ENCODE measurements around the gene LRRC45. TPM values are rescaled to one million over a fixed set of nuclear protein-coding genes. Genes with fewer than 3 reads are reported as not detected.
A peak's percentile ranks its signal among the peaks of the same experiment; 100 is the strongest.

The LRRC45 gene
- total RNA-seq, 1 experiment from 2014 or later, result 25.1 TPM

GRCh38 chr17:82015311-82015971, 7.7 kb upstream of the LRRC45 start:
- DNase-seq (ENCODE audit: low spot score), result no peak
- in situ Hi-C loops (cut with HindIII; ENCODE audit: low sequenced_read_pairs), result no loop called here

- DNase-seq (ENCODE audit: low spot score), result no peak
- in situ Hi-C loops (cut with HindIII; ENCODE audit: low sequenced_read_pairs), result no loop called here
Measured at GRCh38 chr17:82016061-82016874, 6.8 kb upstream of the LRRC45 start.

DNA sequence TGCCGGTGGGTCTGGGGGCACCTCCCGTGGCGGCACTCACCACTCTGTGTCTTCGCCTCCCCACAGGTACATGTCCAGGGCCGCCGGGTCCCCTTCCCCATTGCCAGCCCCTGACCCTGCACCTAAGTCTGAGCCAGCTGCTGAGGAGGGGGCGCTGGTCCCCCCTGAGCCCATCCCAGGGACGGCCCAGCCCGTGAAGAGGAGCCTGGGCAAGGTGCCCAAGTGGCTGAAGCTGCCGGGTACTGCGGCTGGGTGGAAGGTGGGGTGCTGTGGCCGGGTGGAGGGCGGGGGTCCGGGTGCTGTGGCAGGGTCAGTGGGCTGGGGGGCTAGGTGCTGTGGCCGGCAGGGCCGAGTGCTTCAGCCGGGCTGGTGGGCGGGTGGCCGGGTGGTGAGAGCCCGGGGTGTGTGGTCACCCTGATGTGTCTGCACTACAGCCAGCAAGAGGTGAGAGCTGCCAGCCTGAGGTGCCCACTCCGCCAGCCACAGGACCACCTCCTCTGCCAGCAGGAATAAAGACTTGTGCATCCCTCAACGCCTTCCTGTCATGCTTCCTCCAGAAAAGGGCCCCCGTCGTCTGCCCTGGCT, 6.1 kb upstream of the LRRC45 start:
- no peak for DNase-seq (ENCODE audit: low spot score)
- in situ Hi-C loops (cut with HindIII; ENCODE audit: low sequenced_read_pairs), result no loop called here

DNA sequence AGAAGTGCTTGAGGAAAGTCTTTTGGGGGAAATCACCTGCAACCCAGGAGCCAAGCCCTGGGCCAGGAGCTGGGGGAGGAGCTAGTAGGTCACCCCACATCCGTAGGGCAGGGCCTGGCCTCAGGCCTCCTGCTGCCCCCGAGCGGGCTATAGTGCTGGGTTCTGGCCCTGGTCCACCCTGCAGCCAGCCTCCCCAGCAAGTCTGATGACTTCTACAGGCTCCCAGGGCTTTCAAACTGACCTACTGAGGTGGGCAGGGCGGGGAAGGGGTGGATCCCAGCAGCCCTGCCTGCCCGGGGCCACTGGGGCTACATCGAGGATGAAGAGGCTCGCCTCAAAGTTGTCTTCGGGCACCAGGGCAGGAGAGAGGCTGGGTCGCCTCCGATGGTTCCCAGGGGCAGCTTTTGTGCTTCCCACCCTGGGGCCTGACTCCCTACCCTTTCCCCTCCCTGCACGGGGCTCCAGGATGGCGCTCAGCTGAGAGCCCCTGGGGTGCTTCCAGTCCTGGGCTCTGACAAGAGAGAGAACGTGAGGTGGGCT, 5.4 kb upstream of the LRRC45 start:
- DNase-seq (ENCODE audit: low spot score), result no peak
- in situ Hi-C loops (cut with HindIII; ENCODE audit: low sequenced_read_pairs), result no loop called here

DNA sequence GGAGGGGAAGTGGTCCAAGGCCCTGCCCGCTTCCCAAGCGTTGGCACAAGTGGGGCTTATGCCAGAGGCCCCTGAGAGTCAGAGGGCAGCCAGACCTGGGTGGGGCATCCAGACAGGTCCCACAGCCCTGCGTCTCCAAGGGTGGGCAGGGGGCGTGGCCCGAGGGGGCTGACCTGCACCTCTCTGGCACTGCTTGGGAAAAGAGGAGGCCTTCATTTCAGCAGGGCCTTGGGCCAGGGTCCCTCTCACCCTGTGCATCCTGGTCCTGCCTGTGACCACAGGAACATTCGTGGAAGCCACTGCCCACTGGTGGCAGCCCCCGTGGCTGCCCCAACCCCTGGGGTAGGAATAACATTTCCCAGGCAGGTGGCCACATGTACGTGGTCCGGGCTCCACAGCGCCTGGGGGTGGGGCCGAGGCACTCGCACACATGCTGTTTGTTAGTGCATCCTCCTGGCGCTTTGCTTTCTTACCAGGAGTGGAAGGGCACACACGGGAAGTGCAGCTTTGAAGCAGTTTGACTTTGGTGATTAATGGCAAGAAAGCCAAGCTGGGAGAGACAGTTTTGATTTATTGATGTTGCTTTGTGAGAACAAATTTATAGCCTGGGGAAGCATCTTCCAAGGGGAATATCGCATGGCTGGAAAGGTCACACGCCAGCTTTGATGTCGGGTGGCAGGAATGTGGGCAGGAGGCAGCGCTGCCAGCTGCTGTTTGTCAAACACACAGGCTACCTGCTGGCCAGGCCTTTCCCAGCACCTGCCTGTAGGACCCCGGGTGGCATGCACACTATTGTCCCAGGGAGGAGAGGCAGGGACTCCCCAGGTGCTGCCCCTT, 4.7 kb upstream of the LRRC45 start:
- in situ Hi-C loops (cut with HindIII; ENCODE audit: low sequenced_read_pairs), result no loop called here
- DNase-seq (ENCODE audit: low spot score), result no peak

DNA sequence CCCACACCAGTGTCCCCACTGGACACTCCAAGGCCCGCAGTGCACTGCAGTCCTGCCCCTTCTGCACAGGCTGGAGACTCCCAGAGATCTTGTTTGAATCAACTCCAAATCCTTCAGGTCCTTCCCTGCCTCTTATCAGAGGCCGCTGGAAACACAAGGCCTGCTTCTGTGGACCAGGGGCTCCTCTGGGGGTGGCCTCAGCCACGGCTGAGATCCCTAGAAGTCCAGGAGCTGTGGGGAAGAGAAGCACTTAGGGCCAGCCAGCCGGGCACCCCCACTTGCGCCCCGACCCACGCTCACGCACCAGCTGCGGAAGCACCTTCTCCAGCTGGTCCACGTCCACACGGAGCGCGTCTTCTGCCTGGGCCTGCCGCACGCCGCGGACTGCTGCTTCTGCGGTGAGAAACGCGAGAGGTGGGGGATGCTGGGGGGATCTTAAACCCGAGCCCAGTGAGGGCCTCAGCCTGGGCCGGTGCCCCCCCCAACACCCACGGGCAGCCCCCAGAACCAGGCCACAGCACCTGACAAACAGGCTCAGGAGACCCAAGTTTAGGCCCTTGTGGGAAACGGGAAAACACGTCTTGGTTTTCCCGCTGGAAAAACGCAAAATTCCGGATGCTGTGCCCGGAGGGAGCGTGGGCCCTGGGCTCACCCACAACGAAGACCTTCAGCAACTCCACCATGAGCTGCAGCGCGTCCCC, 4.0 kb upstream of the LRRC45 start:
- DNase-seq (ENCODE audit: low spot score), result no peak
- in situ Hi-C loops (cut with HindIII; ENCODE audit: low sequenced_read_pairs), result no loop called here

DNA sequence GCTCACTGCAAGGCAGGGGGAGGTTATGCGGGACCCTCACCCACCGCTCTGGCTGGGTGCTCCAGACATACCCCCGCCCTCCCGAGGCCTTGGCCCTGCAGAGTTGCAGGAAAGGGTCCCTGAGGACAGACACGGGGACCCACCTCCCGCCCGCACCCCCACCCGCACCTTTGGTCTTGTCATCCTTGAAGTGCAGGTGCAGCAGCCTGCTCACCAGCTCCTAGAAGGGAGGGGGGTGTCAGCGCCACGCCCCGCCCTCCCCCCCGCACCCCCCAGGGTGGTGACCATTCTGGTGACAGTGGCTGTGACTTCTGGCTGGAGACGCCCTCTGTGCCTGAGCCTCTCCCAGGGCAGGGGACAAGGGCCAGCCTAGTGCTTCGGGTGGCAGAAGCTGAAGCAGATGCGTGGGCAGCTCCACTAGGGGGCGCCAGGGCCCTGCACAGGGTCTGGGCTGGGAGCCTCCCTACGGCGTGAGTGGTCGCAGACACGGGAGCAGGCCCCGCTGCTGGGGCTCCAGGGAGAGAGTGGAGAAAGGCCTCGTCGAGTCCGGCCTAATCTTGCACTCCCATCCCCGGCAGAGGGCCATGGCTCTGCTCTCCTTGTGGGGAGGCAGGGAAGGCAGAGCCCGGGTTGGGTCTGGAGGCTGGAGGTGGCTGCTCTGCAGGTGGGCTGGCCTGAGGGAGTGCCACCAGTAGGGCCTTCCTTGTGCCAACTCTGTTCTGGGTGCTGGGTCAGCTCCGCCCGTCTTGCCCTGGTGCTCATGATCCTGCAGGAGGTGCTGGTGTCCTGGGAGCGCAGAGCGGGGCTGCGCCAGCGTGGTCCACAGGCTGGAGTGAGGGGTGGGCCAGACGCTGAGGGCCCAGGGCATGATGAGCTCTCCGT, 3.2 kb upstream of the LRRC45 start:
- in situ Hi-C loops (cut with HindIII; ENCODE audit: low sequenced_read_pairs), result no loop called here
- DNase-seq (ENCODE audit: low spot score), result no peak

DNA sequence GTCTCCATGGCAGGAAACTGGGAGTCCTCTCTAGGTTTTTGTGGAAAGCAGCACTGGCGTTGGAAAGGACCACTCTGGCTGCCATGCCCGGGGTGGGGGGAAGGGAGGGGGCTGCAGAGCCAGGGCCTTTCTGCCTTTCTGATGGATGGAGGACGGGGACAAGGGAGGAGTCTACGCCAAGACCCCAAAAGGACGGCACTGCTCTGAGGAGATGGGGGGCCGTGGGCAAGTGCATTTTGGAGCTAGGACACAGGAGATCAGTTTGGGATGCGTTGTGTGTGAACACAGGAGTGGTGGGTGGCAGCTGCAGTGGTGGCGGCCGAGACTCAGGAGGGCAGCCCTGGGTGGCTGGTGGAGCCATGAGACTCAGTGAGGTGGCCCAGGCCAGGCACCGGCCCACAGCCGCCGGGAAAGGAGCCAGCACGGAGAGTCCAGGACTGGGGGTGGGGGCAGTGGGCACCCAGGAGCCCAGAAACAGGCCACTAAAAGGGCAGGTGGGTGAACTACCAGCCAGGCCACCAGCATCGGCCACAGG, 2.5 kb upstream of the LRRC45 start:
- DNase-seq (ENCODE audit: low spot score), result no peak
- in situ Hi-C loops (cut with HindIII; ENCODE audit: low sequenced_read_pairs), result no loop called here

DNA sequence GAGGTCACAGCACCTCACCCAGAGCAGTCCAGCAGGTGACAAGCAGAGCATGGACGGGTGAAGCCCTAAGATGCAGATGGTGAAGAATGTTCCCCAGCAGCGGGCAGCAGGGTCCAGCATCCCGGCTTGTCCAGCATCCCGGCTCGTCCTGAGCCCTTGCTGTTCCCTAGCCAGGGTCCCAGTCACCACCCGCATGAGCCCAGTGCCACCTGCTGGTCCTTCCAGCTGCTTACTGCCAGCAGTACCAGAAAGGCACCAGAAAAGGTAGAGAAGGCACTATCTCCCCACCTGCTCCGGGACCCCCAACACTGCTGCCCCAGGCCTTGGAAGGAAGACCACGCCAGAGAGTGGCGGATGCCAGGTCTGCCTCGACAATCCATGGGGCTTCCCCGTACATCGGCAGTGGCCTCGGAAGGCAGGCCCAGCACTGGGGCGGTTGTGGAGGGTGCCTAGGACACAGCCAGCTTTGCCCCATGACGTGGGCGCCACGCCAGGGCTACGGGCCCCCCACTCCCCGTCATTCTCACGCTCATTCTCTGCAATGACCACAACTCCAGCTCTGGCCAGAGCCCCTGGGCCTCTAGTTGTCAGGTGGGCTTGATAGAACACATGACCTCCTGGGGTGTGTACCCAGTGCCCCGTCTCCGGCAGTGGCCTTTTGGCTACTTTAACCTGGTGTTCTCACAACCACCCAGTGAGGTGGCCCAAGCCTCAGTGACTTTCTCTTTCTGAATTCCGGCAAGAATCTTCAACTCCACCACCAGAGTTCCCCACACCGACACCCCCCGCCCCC, 1.8 kb upstream of the LRRC45 start:
- in situ Hi-C loops (cut with HindIII; ENCODE audit: low sequenced_read_pairs), result no loop called here
- DNase-seq (ENCODE audit: low spot score), result peak; percentile 66

DNA sequence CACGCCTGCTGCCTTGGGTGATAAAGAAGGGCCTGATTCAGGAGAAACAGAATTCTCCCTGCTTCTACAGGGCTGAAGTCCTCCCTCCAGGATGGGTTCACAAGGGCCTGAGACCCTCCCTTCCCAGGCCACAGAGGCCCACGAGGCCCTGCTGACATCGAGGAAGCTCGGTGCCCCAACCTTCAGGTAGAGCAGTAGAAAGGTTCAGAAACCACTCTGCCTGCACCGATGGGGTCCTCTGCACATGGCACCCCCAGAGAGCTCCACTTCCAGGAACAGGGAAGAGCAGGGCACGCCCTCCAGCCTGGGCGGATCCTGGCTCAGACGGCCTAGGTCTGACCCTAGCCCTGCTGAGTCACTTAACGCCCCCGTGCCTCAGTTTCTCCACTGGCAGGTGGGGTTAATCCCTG, 1.2 kb upstream of the LRRC45 start:
- in situ Hi-C loops (cut with HindIII; ENCODE audit: low sequenced_read_pairs), result no loop called here

GRCh38 chr17:82022310-82022980, 660 bp upstream of the LRRC45 start, which contains the start of gene CENPX:
TSS of gene CENPX (minus strand) at chr17:82022878. CDS start at chr17:82022861, 17 bp downstream.
- no peak for DNase-seq (ENCODE audit: low spot score)
- in situ Hi-C loops (cut with HindIII; ENCODE audit: low sequenced_read_pairs), result no loop called here

More for the DNA sequence above, 1.2 kb upstream of the LRRC45 start:
- no peak for DNase-seq (ENCODE audit: low spot score)

- in situ Hi-C loops (cut with HindIII; ENCODE audit: low sequenced_read_pairs), result no loop called here
- no peak for DNase-seq (ENCODE audit: low spot score)
Measured at GRCh38 chr17:82023447-82024241, 539 bp downstream of the LRRC45 start.

DNA sequence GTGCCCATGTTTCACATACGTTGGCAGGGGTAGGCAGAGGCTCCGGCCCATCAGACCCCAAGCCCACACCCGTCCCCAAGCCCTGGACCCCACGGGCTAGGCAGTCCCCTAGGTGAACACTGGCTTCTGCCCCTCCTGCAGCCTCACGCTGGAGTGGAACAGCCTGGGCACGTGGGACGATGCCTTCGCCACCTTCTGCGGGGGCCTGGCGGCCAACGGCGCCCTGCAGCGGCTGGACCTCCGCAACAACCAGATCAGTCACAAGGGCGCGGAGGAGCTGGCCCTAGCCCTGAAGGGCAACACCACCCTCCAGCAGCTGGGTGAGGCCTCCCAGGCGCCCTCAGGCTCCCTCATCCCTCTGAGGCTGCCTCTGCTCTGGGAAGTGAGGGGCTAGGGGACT, 1.8 kb downstream of the LRRC45 start:
- in situ Hi-C loops (cut with HindIII; ENCODE audit: low sequenced_read_pairs), result no loop called here
- no peak for DNase-seq (ENCODE audit: low spot score)

GRCh38 chr17:82025401-82026107, 2.4 kb downstream of the LRRC45 start:
- in situ Hi-C loops (cut with HindIII; ENCODE audit: low sequenced_read_pairs), result no loop called here

GRCh38 chr17:82028246-82028645, 5.1 kb downstream of the LRRC45 start:
- in situ Hi-C loops (cut with HindIII; ENCODE audit: low sequenced_read_pairs), result no loop called here
- no peak for DNase-seq (ENCODE audit: low spot score)

More at GRCh38 chr17:82025401-82026107, 2.4 kb downstream of the LRRC45 start:
- no peak for DNase-seq (ENCODE audit: low spot score)
